ENCODE data around the gene RANBP17. TPM values are rescaled to one million over a fixed set of nuclear protein-coding genes. Genes with fewer than 3 reads are reported as not detected.

The RANBP17 gene
- total RNA-seq, 2 donors from 2014 or later: 26.6 to 28.0 TPM

GRCh38 chr5:171010816-171011215 is 149.0 kb downstream of the RANBP17 start:
- no peaks in the 10 kb centered on the region for H3K36me3 ChIP-seq (ENCODE audit: control insufficient read depth, insufficient read depth, low read length)
- no peak for DNase-seq
- H3K4me1 ChIP-seq (ENCODE audit: control insufficient read depth, insufficient read depth, low read length): no peaks in the 10 kb centered on the region
- WGBS, 2 experiments (ENCODE audit: insufficient coverage in 1 of 2, insufficient read length in 1 of 2): 100% methylated on average over 2 of the region's 2 CpGs; no CpG with 5 or more reads in 1 of the 2 experiments
- H3K27me3 Mint-ChIP-seq (ENCODE audit: insufficient read depth): no peaks in the 10 kb centered on the region
- TF ChIP-seq, protein P1, sequence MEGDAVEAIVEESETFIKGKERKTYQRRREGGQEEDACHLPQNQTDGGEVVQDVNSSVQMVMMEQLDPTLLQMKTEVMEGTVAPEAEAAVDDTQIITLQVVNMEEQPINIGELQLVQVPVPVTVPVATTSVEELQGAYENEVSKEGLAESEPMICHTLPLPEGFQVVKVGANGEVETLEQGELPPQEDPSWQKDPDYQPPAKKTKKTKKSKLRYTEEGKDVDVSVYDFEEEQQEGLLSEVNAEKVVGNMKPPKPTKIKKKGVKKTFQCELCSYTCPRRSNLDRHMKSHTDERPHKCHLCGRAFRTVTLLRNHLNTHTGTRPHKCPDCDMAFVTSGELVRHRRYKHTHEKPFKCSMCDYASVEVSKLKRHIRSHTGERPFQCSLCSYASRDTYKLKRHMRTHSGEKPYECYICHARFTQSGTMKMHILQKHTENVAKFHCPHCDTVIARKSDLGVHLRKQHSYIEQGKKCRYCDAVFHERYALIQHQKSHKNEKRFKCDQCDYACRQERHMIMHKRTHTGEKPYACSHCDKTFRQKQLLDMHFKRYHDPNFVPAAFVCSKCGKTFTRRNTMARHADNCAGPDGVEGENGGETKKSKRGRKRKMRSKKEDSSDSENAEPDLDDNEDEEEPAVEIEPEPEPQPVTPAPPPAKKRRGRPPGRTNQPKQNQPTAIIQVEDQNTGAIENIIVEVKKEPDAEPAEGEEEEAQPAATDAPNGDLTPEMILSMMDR (conservative IDR thresholded peaks at IDR 0.05): no peak
- no peak overlapping the region for H3K9ac ChIP-seq (ENCODE audit: extremely low read depth, low read length, poor library complexity, severe bottlenecking)
- H3K9me3 Mint-ChIP-seq: peaks cover 29% of the 10 kb centered on the region
- peaks cover 23% of the 10 kb centered on the region for H3K36me3 Mint-ChIP-seq (ENCODE audit: low read depth)
- no peaks in the 10 kb centered on the region for H3K4me1 Mint-ChIP-seq
- no peak overlapping the region for H3K4me3 ChIP-seq (ENCODE audit: low read length)
- H3K9me3 ChIP-seq (ENCODE audit: control insufficient read depth, low read length): peaks cover 24% of the 10 kb centered on the region
- no peak overlapping the region for H3K27ac ChIP-seq (ENCODE audit: low read depth, low read length)
- H3K27ac Mint-ChIP-seq: no peak overlapping the region
- H3K4me3 Mint-ChIP-seq: no peak overlapping the region
- no peaks in the 10 kb centered on the region for H3K27me3 ChIP-seq (ENCODE audit: control insufficient read depth, insufficient read depth, low read length, poor library complexity, severe bottlenecking)

DNA sequence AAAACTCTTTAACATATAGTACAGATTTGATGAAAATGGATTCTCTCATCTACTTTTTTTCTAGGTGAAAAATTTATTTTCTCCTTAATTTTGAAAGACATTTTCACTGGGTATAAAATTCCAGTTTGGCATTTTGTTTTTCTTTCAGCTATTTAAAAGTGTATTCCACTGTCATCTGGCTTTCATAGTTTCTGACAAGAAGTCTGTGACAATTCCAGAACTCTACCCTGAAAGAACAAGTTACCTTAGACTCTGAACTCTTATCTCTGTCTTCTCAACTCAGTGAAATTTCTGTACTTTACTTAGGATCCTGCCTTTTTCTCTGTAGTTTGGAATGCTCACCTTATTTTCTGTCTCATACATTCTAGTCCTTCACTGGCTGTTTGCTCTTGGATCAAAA is 161.7 kb downstream of the RANBP17 start:
- no peaks in the 10 kb centered on the region for H3K36me3 ChIP-seq (ENCODE audit: control insufficient read depth, insufficient read depth, low read length)
- peaks cover 20% of the 10 kb centered on the region for H3K9me3 Mint-ChIP-seq

DNA sequence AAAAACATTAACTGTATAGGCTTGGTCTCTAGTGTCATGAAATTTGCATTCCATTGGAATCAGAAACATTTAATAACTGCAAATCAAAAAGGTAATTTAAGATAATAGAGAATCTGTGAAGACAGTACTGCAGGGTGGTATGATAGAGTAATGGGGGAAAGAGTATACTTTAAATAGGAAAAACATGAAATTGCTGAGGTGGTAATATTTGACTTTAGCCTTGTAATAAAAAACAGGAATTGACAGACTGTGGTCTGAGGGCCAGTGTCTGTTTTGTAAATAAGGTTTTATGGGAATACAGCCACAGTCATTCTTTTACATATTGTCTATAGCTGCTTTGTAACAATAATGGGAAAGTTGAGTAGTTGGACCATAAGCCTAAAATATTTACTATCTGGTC is 162.3 kb downstream of the RANBP17 start:
- no peaks in the 10 kb centered on the region for H3K4me1 Mint-ChIP-seq
- no peak overlapping the region for H3K9ac ChIP-seq (ENCODE audit: extremely low read depth, low read length, poor library complexity, severe bottlenecking)
- H3K4me1 ChIP-seq (ENCODE audit: control insufficient read depth, insufficient read depth, low read length): no peaks in the 10 kb centered on the region
- peaks cover 19% of the 10 kb centered on the region for H3K36me3 Mint-ChIP-seq (ENCODE audit: low read depth)
- peaks cover 20% of the 10 kb centered on the region for H3K9me3 Mint-ChIP-seq
- H3K27ac Mint-ChIP-seq: no peak overlapping the region
- H3K4me3 ChIP-seq (ENCODE audit: low read length): no peak overlapping the region
- no peaks in the 10 kb centered on the region for H3K27me3 ChIP-seq (ENCODE audit: control insufficient read depth, insufficient read depth, low read length, poor library complexity, severe bottlenecking)
- H3K36me3 ChIP-seq (ENCODE audit: control insufficient read depth, insufficient read depth, low read length): no peaks in the 10 kb centered on the region
- no peak overlapping the region for H3K27ac ChIP-seq (ENCODE audit: low read depth, low read length)
- TF ChIP-seq, protein P1 (conservative IDR thresholded peaks at IDR 0.05): no peak
- H3K27me3 Mint-ChIP-seq (ENCODE audit: insufficient read depth): no peaks in the 10 kb centered on the region
- no peak overlapping the region for H3K4me3 Mint-ChIP-seq
- no peak for DNase-seq
- peaks cover 36% of the 10 kb centered on the region for H3K9me3 ChIP-seq (ENCODE audit: control insufficient read depth, low read length)

More for the DNA sequence above, 161.7 kb downstream of the RANBP17 start:
- no peak overlapping the region for H3K27ac ChIP-seq (ENCODE audit: low read depth, low read length)
- H3K27me3 ChIP-seq (ENCODE audit: control insufficient read depth, insufficient read depth, low read length, poor library complexity, severe bottlenecking): no peaks in the 10 kb centered on the region
- TF ChIP-seq, protein P1 (conservative IDR thresholded peaks at IDR 0.05): no peak
- DNase-seq: no peak
- Mint-ChIP-seq H3K27ac (no peak overlapping the region), H3K4me1 (no peaks in the 10 kb centered on the region), H3K4me3 (no peak overlapping the region), H3K36me3 (ENCODE audit: low read depth) (peaks cover 20% of the 10 kb centered on the region), H3K27me3 (ENCODE audit: insufficient read depth) (no peaks in the 10 kb centered on the region)
- H3K4me3 ChIP-seq (ENCODE audit: low read length): no peak overlapping the region
- no peaks in the 10 kb centered on the region for H3K4me1 ChIP-seq (ENCODE audit: control insufficient read depth, insufficient read depth, low read length)
- H3K9me3 ChIP-seq (ENCODE audit: control insufficient read depth, low read length): peaks cover 36% of the 10 kb centered on the region
- no peak overlapping the region for H3K9ac ChIP-seq (ENCODE audit: extremely low read depth, low read length, poor library complexity, severe bottlenecking)
